Mammary epithelial cell (primary cell): ENCODE measurements around the gene CDKAL1.

ENCODE experiments used
- CTCF ChIP-seq, 2 donors: IDR thresholded peaks in 1 of 2; conservative IDR thresholded peaks in 1 of 2; 2 replicates each; pipeline ENCODE4 v1.5.1; 2011 to 2012; ENCODE audit warnings: inconsistent platforms in 2 of 2, low read length in 2 of 2, mild to moderate bottlenecking in 2 of 2, control low read depth in 1 of 2, low read depth in 1 of 2; ENCODE audit not compliant: insufficient read depth in 1 of 2; ENCODE audit errors: extremely low read depth in 1 of 2
- EZH2 ChIP-seq: IDR thresholded peaks from 2 replicates; pipeline ENCODE4 v1.6.1; 2012; ENCODE audit warnings: low read length, inconsistent platforms, borderline replicate concordance

- TF ChIP-seq EZH2 (no peak), CTCF (conservative IDR thresholded peaks at IDR 0.05 in 1 of 2, IDR thresholded peaks at IDR 0.05 in 1 of 2; ENCODE audit: extremely low read depth in 1 of 2, insufficient read depth in 1 of 2, low read depth in 1 of 2, low read length in 2 of 2) (no peak)
Observed at GRCh38 chr6:21067521-21067920, 533.3 kb downstream of the CDKAL1 start.
